ENCODE measurements around the gene PRIMA1.
A peak's percentile ranks its signal among the peaks of the same experiment; 100 is the strongest.

PRIMA1 gene

GRCh38 chr14:93752980-93753561, 35.2 kb downstream of the PRIMA1 start:
- DNase-seq: no peak

GRCh38 chr14:93751946-93752655, 36.2 kb downstream of the PRIMA1 start:
- DNase-seq: no peak

GRCh38 chr14:93749076-93749420, 39.2 kb downstream of the PRIMA1 start:
- no peak for DNase-seq

DNA sequence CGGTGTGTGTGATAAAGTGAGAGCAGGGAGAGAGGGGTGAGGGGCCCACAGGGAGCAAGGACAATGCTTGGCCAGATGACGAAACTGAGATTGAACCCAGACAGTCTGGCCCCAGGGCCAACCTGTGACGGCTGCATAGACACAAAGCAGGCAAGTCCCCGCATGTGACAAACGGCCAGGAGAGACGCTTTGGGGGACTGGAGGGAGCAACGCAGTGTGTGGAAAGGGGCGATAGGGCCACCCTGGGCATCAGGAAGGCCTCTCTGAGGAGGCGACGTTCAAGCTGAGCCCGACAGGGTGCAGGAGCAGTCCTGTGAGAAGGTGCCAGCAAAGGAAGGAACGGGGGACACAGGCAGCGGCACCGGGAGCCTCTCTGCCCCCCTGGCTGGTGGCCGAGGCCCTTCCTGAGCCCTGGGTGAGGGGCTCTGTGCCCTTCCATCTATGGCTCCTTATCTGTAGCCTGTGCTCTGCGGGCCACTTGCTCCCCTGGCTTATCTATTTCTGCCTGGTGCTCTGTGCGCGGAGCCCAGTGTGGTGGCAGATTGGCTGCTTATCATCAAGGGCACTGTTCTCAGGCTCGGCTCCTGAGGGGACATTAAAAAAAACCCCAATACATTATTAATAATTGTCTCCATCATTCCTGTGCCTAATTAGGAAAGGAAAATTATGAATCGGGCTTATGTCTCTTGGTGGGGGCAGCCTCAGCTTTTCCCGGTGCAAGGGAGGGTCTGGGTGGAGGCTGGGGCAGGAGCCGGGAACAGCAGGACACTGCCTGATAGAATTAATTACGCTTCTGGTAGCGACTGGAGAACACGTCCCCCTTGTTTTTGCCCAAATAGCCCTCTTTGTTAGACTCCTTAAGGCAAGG, 39.8 kb downstream of the PRIMA1 start:
- peak; percentile 37 for DNase-seq

DNA sequence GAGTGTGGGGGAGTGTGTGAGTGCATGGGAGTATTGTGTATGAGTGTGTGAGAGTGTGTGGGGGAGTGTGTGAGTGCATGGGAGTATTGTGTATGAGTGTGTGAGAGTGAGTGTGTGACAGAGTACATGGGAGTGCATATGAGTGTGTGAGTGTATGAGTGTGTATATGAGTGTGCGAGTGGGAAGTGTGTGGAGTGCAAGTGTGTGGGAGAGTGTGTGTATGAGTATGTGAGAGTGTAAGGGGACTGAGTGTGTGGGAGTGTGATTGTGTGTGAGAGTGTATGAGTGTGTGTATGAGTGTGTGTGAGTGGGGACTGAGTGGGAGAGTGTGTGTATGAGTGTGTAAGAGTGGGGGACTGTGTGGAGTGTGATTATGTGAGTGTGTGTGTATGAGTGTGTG, 40.7 kb downstream of the PRIMA1 start:
- DNase-seq: no peak

DNA sequence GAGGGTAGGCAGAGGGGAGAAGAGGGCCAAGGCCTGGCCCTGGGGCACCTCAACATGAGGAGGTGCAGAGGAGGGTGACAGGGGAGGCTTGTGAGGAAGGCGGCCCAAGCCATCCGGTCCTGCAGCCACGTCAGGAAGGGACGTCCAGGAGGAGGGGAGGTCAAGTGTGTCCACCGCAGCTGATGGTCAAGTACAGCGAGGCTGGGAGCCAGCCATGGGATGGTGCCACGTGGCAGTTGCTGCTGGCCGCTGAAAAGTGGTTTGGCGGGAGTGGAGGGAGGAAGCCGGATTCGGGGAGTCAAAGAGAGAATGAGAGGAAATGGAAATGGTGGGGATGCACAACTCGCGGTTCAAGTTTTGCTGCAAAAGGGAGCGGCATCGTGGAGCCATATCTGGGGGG, 41.2 kb downstream of the PRIMA1 start:
- DNase-seq: no peak

- DNase-seq: no peak
Observed at GRCh38 chr14:93745603-93746273, 42.5 kb downstream of the PRIMA1 start.

- DNase-seq: no peak
Observed at GRCh38 chr14:93744876-93745275, 43.4 kb downstream of the PRIMA1 start.

- no peak for DNase-seq
Observed at GRCh38 chr14:93744176-93744575, 44.1 kb downstream of the PRIMA1 start.

DNA sequence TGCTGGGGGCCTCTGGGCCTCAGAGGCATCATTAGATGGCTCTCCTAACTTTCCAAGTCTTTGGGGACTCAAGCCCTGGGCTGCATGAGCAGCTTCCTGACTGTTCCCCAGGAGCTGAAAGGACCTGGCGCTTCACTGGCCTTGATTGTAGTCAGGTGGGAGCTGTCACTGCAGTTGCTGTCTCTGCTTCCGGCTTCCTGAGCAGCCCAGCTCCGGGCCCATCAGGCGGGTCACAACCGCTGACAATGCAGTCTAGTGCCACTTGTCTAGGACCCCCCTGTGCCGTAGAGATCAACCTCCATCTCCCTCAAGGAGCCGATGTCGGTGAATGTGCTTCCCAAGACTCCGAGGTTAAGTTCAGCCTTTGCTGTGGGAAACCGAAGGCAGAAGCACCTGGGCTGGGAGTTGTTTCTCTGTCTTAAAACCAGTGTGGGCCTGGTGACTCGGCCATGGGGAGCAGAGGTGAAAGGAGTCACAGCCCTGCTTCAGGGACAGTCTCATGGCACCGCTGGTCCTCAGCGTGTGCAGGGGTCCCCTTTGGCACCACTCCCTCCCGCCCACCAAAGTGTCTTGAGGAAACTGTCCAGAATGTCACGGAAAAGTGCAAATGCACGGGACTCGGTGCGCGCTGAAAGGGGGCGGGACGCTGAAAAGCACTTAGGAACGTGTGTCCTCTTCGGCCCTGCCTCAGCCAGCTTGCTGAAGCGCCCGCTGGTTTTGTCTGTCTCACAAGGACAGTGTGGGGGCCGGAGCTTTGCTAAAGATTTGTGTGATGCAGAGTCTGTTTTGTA, 44.8 kb downstream of the PRIMA1 start:
- DNase-seq: no peak

DNA sequence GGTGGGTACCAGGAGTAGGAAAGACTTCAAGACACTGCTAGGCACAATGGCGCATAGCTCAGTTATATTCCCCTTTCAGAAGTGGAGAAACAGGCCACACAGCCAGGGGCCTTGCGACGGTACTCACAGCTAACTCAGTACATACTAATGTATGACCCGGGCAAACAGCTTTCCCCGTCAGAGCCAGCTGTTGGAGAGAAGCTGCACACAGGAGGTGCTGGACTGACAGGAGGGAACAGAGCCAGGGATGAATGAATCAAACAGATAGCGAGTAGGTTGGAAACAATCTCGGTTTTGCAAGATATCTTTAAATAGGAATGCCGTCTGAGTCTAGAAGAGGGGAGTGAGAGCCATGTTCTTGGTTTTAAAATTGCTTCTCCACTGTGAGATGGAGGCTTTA, 45.5 kb downstream of the PRIMA1 start:
- peak; percentile 47 for DNase-seq

- peak; percentile 49 for DNase-seq
Observed at GRCh38 chr14:93741556-93742230, 46.6 kb downstream of the PRIMA1 start.

DNA sequence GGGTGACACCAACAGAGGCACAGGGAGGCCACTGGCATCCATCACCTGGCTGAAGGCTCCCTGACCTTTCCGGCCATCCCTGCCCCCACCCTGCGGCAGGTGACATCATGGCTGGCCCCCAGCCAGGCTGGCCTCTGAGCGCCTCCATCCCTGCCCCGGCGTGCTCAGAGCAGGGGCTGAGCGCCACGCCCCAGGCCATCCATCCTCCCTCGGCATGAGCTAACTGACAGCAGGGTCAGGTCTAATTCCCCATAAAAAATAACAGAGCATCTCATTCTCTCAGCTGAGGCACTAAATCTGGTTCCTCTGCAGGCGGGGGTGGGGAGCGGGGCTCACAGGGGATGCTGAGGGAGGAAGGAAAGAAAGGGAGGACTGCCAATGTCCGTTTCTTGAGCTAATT, 50.7 kb downstream of the PRIMA1 start:
- no peak for DNase-seq

DNA sequence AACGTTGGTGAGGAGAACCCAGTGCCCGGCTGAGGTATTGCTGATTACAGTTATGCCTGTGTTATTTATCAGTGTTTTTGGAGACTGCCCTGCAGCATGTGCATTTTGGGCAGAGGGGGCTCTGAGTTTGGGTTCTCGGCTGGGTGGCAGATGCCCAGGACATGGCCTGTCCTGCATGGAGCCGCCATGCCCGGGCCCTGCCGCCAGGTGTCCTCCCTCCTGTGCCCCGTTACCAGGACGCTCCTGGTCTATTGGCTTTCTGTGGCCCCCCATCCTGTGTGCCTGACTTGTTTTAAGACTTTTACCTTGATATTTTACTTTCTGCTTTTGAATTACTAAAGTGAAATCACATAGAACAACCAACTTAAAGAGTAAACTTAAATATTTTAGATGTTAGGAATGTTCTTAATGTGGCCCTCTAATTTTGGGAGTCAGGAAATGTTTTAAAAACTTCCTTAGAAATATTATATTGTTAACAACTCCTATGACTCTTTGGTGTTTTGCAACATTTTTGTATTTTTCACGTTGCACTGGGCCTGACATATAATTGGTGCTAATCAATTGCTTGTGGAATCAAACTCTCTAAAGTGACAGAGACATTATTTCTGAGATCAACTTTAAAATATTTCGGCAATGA, 51.8 kb downstream of the PRIMA1 start:
- no peak for DNase-seq

DNA sequence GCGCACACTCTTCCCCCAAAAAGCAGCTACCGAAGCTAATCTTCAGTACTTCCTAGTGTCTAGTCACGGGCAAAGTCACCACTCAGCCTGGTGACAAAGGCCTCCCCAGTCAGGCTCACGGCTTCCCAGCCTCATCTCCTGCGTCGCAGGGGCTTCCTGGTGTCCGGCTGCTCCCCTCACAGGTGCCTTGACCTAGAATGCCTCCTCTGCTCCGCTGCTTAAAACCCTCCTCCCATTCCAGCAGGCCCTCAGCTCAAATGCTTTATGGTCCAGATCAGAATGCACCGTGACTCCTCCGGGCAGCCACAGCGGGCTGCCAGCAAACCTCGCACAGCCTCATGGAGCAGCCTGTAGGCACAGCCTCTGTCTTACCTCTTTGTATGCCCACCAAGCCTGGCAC, 53.1 kb downstream of the PRIMA1 start:
- DNase-seq: no peak

DNA sequence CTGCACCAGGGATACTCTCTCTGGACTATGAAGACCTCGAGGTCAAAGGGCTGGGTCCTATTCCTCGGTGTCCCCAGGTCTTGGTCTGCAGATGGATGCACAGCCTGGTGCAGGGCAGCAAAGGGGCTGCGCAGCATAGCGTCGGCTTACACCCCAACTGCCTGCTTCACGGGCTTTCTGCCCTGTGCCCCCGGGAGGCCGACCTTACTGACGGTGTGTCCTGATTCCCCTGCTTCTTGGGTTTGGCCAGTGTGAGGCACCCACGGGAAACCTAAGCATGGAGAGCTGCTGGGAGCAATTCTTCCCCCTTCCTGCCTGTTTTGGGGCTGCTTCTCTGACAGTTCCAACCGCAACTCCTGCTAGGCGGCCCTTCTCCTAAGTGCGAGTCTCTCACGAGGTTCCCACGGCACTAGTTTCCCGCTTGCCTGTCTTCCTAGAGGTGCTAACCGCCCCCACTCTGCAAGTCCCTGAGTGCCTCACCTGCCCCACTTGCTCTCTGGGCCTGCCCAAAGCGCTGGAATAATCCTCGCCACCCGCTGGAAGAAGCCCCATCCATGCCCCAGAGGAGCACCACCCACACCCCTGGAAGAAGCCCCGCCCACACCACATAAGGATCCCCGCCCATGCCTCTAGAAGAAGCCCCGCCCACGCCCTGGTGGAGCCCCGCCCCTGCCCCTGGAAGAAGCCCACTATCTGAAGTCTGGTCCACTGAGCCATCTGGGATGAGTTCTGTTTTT, 54.0 kb downstream of the PRIMA1 start:
- no peak for DNase-seq

- no peak for DNase-seq
Observed at GRCh38 chr14:93733631-93734030, 54.7 kb downstream of the PRIMA1 start.

- no peak for DNase-seq
Observed at GRCh38 chr14:93733231-93733630, 55.1 kb downstream of the PRIMA1 start.

- DNase-seq: no peak
Observed at GRCh38 chr14:93732524-93732923, 55.8 kb downstream of the PRIMA1 start.

GRCh38 chr14:93731753-93732152, 56.5 kb downstream of the PRIMA1 start:
- DNase-seq: no peak

DNA sequence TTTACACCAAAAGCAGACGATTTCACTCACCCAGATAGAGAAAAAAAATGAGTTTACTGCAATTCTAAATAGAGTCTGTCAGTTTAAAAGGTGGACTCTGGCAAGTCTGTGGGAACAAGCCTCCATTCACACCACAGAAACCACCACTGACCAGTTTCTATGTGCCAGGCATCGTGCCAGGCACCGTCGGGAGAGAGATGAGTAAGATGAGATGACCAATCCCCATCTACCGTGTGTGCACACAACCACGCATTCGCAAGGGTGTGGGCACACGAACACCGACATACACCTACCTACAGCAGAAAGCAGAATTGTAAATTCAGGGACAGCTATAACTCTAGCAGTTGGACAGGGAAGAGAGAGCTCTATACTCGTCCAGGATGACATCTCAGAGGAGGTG, 58.3 kb downstream of the PRIMA1 start:
- DNase-seq: no peak

Measured in NCI-H1694 treated with DMSO at 0.1 percent for 48 hours (cell line).